CD4-positive, alpha-beta T cell treated with Interferon gamma for 1 hour (primary cell): ENCODE measurements around the gene AGXT.

ENCODE experiments used
- DNase-seq: peaks from one replicate; pipeline ENCODE4 v3.0.0-alpha.2; 2020

AGXT gene

GRCh38 chr2:240869956-240870875 is 1.6 kb downstream of the AGXT start:
- no peak for DNase-seq

GRCh38 chr2:240871071-240871958 is 2.7 kb downstream of the AGXT start:
- no peak for DNase-seq

GRCh38 chr2:240872317-240873097 is 3.9 kb downstream of the AGXT start:
- DNase-seq, result no peak

- no peak for DNase-seq
These were observed 4.6 kb downstream of the AGXT start for GRCh38 chr2:240873098-240873788.

GRCh38 chr2:240873805-240874714 is 5.4 kb downstream of the AGXT start:
- no peak for DNase-seq

GRCh38 chr2:240874715-240875227 is 6.1 kb downstream of the AGXT start:
- no peak for DNase-seq

- DNase-seq, result no peak
These were observed 6.8 kb downstream of the AGXT start for GRCh38 chr2:240875228-240876034.

- no peak for DNase-seq
These were observed 7.4 kb downstream of the AGXT start for GRCh38 chr2:240876035-240876474.

- DNase-seq, result no peak
These were observed 8.0 kb downstream of the AGXT start for GRCh38 chr2:240876475-240877251.

- no peak for DNase-seq
These were observed 9.1 kb downstream of the AGXT start for GRCh38 chr2:240877460-240878340.

GRCh38 chr2:240878341-240878936 is 9.8 kb downstream of the AGXT start:
- no peak for DNase-seq

- DNase-seq, result no peak
These were observed 10.5 kb downstream of the AGXT start for GRCh38 chr2:240879105-240879504.

GRCh38 chr2:240881913-240882312 is 13.3 kb downstream of the AGXT start:
- DNase-seq, result no peak

GRCh38 chr2:240884221-240884620 is 15.6 kb downstream of the AGXT start:
- DNase-seq, result no peak

- no peak for DNase-seq
These were observed 16.1 kb downstream of the AGXT start for GRCh38 chr2:240884745-240885144.

- no peak for DNase-seq
These were observed 16.9 kb downstream of the AGXT start for GRCh38 chr2:240885566-240885965.

- DNase-seq, result no peak
These were observed 17.5 kb downstream of the AGXT start for GRCh38 chr2:240886023-240886565.
